NCI-H1092 (cell line): Measurements from ENCODE around the gene COG7.
A peak's percentile ranks its signal among the peaks of the same experiment; 100 is the strongest.

Experiments
- DNase-seq: peaks from one replicate; lab custom pipeline; 2025; lab: John Stamatoyannopoulos, UW

Gene COG7

GRCh38 chr16:23359092-23359760 lies 93.8 kb downstream of the COG7 start:
- no peak for DNase-seq

- DNase-seq, result no peak
Measured at GRCh38 chr16:23357761-23358290, 95.2 kb downstream of the COG7 start.

DNA sequence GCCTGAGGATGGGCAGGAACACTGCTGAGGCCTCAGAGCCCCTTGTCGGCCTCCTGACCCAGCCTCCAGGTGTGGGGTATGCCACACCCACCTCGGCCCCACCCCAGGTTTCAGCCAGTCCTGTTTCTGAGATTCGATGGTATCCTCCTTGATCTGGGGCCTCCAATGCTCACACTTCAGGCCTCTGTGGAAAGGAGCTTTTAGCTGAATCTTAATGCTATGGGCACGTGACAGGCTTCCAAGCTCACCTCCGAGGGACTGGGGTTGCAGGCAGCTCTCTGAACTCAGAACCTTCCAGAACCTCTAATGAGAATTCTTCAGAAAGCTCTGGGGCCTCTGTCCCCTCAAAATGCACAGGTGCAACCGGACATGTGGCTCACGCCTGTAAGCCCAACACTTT lies 96.0 kb downstream of the COG7 start:
- DNase-seq, result no peak

- no peak for DNase-seq
Measured at GRCh38 chr16:23355106-23355670, 97.8 kb downstream of the COG7 start.

GRCh38 chr16:23354246-23354645 lies 98.7 kb downstream of the COG7 start:
- no peak for DNase-seq

DNA sequence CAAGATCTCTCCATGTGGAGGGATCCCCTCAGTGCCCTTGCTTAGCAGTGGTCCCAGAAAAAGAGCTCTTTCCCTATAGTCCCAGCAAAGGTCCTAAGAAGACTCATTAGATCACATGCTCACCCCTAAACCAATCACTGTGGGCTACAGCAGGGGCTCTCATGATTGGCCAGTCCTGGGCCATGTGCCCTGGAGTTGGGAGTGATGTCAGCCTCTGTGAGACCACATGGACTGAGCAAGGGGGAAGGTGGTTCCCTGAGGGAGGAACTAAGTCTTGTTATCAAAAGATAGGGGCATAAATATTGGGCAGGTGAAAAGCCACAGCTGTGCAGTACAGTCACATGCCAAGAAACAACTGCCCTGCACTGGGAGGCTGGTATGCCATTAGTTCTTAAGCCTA lies 99.5 kb downstream of the COG7 start:
- DNase-seq, result no peak

- DNase-seq, result peak; percentile 29
Measured at GRCh38 chr16:23351360-23351759, 101.6 kb downstream of the COG7 start.

DNA sequence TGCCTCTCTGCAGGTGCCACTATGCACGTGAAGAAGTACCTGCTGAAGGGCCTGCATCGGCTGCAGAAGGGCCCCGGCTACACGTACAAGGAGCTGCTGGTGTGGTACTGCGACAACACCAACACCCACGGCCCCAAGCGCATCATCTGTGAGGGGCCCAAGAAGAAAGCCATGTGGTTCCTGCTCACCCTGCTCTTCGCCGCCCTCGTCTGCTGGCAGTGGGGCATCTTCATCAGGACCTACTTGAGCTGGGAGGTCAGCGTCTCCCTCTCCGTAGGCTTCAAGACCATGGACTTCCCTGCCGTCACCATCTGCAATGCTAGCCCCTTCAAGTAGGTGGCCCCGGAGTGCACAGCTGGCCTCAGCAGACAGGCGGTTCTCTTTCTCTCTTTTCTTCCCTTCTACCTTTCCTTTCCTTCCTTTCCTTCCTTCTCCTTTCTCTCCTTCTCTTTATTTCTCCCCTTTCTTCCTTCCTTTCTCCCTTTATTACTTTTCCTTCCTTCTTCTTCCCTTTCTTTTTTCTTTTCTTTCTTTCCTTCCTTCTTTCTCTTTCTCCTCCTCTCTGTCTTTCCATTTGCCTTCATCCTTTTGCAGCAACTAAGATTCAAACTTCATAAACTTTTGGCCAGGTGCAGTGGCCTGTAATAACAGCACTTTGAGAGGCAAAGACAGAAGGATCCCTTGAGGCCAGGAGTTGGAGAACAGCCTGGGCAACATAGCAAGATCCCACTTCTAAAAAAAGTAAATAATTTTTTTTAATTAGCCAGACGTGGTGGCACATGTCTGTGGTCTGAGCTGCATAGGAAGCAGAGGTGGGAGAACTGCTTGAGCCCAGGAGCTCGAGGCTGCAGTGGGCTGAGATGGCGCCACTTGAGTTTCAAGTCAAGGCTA lies 104.2 kb downstream of the COG7 start:
- no peak for DNase-seq

DNA sequence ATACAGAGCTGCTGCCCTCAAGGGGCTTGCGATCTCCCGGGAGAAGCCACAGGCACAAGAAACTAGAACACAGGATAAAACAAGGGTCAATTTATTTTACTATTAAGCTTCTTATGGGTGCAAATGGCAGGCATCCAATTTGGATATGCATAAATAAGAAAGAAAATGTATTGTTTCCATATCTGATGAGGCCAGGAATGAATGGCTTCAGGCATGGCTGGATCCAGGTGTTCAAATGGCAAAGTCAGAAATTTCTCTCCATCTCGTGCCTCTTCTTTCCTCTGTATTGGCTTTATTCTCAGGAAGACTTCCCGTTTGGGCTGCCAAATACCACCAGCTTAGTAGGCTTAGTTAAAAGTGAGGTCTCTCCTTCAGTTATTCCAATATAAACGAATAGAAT lies 107.8 kb downstream of the COG7 start:
- no peak for DNase-seq

DNA sequence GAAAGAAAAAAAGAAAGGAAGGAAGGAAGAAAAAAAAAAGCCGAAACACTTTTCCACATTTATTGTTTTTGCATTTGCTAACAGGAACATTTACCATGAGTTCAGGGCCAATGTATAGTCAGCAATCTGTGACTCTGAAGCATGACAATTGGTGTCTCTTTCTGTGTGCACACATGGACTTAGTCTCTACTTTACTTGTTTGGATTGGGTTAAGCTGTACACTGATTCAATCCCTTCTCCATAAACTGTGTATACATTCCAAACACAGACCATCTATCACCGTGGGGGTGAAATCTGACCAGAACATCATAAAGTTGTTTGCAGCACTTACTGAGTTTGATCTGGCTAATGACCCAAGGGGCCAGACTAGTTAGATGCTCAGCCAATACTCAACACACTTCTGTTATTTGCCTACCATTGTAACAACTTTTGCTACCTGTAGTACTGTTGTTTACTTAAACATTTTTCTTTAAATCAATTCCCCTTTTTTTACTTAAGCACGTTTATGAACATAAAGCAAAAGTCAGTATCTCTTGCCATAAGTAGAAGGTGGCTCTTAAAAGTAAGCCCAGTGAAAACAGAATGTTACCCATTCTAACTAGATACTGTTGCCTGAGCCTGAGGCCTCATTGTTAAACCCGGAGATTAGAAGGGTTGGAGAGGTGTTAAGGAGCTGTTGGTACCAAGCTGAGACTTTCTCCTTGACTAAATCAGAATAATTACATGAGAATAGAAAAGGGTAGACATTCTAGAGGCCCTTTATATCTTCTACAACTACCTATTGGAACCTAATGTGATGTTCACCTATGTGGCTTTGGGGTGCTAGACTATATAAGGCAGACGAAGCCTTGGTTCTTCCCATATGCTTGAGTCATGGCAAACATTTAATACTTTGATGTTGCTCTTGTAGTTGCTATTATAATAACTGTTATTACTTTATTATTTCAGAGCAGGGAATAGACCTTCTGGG lies 109.1 kb downstream of the COG7 start:
- DNase-seq, result no peak

- no peak for DNase-seq
Measured at GRCh38 chr16:23342083-23342640, 110.8 kb downstream of the COG7 start.

GRCh38 chr16:23339787-23340186 lies 113.2 kb downstream of the COG7 start:
- no peak for DNase-seq
